ENCODE data around the gene SH3BP2. TPM values are rescaled to one million over a fixed set of nuclear protein-coding genes. Genes with fewer than 3 reads are reported as not detected.
A peak's percentile ranks its signal among the peaks of the same experiment; 100 is the strongest.

Gene SH3BP2
- total RNA-seq, 6 donors from 2014 or later: 59.1 to 358 (median 103) TPM

- peaks cover 0 to 22% (median 3%) of the 10 kb centered on the region in 4 donors for H3K36me3 ChIP-seq
- peak overlapping the region; percentile 2 to 88 (median 66) for H3K27ac ChIP-seq
- H3K4me1 ChIP-seq: peaks cover 60 to 73% (median 70%) of the 10 kb centered on the region in 4 donors
- no peaks in the 10 kb centered on the region for H3K27me3 ChIP-seq
- whole genome bisulfite sequencing, 2 donors: 68 to 72% methylated on average over 1 of the region's 1 CpG
- no peak for ATAC-seq (ENCODE audit: low FRiP score in 2 of 2)
- H3K4me3 ChIP-seq: no peak overlapping the region
- no peak for DNase-seq
- H3K9me3 ChIP-seq: no peaks in the 10 kb centered on the region
- TF ChIP-seq POLR2A (IDR thresholded peaks at IDR 0.05) (no peak), EP300 (IDR thresholded peaks at IDR 0.05) (no peak)
These were observed 80.4 kb downstream of the SH3BP2 start for GRCh38 chr4:2873329-2873728.

DNA sequence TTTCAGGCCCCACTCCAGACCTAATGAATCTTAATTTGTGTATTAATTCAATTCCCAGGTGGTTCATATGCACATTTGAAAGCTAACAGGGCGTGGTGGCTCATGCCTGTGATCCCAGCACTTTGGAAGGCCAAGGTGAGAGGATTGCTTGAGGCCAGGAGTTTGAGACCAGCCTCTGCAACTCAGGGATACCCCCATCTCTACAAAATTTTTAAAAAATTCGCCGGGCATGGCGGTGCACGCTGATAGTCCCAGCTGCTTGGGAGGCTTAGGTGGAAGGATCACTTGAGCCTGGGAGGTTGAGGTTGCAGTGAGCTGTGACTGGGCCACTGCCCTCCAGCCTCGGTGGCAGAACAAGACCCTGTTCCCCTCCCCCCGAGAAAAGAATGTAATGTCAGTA lies 82.0 kb downstream of the SH3BP2 start:
- Histone ChIP-seq H3K36me3 (peaks cover 2 to 33% (median 10%) of the 10 kb centered on the region in 4 donors), H3K27ac (peak overlapping the region in 2 of 4 donors; percentile 77 to 88), H3K27me3 (no peaks in the 10 kb centered on the region), H3K4me3 (no peak overlapping the region), H3K9me3 (no peaks in the 10 kb centered on the region), H3K4me1 (peaks cover 50 to 66% (median 55%) of the 10 kb centered on the region in 4 donors)
- no peak for DNase-seq
- 89 to 100% methylated on average over 1 to 7 of the region's 7 CpGs for WGBS, 2 donors
- TF ChIP-seq POLR2AphosphoS5 (IDR thresholded peaks at IDR 0.05) (no peak), EP300 (IDR thresholded peaks at IDR 0.05) (no peak), POLR2A (IDR thresholded peaks at IDR 0.05) (no peak)
- TF ChIP-seq, protein P1, sequence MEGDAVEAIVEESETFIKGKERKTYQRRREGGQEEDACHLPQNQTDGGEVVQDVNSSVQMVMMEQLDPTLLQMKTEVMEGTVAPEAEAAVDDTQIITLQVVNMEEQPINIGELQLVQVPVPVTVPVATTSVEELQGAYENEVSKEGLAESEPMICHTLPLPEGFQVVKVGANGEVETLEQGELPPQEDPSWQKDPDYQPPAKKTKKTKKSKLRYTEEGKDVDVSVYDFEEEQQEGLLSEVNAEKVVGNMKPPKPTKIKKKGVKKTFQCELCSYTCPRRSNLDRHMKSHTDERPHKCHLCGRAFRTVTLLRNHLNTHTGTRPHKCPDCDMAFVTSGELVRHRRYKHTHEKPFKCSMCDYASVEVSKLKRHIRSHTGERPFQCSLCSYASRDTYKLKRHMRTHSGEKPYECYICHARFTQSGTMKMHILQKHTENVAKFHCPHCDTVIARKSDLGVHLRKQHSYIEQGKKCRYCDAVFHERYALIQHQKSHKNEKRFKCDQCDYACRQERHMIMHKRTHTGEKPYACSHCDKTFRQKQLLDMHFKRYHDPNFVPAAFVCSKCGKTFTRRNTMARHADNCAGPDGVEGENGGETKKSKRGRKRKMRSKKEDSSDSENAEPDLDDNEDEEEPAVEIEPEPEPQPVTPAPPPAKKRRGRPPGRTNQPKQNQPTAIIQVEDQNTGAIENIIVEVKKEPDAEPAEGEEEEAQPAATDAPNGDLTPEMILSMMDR (IDR thresholded peaks at IDR 0.05): no peak
- no peak for ATAC-seq (ENCODE audit: low FRiP score in 2 of 2)

DNA sequence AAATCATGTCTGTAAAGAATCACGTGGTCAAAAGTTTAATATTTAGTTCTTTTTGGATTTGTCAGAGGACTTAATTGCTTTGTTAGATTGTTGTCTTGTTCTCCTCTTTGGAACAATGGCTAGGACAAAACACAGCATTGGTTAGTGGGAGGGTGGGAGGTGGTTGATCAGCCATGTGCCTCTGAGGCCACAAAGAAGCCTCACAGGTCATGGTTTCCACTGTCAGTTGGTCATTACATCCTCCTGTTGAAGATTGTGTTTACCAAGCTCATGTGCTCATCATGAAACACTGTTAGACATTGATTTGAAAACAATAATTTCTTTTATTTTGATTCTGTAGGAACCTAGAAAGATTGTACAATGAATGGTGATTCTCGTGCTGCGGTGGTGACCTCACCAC lies 82.7 kb downstream of the SH3BP2 start:
- H3K27ac ChIP-seq: peak overlapping the region in 1 of 4 donors; percentile 88
- H3K9me3 ChIP-seq: no peaks in the 10 kb centered on the region
- 83 to 92% methylated on average over 3 of the region's 3 CpGs for WGBS, 2 donors
- H3K4me3 ChIP-seq: no peak overlapping the region
- TF ChIP-seq POLR2A (IDR thresholded peaks at IDR 0.05) (no peak), EP300 (IDR thresholded peaks at IDR 0.05) (no peak), POLR2AphosphoS5 (IDR thresholded peaks at IDR 0.05) (no peak)
- TF ChIP-seq, protein P1 (IDR thresholded peaks at IDR 0.05): no peak
- peaks cover 45 to 59% (median 48%) of the 10 kb centered on the region in 4 donors for H3K4me1 ChIP-seq
- DNase-seq (no peak), ATAC-seq (ENCODE audit: low FRiP score in 2 of 2) (no peak)
- no peaks in the 10 kb centered on the region for H3K27me3 ChIP-seq
- peaks cover 5 to 37% (median 13%) of the 10 kb centered on the region in 4 donors for H3K36me3 ChIP-seq

GRCh38 chr4:2878346-2878745 lies 85.5 kb downstream of the SH3BP2 start:
- H3K27me3 ChIP-seq: no peaks in the 10 kb centered on the region
- no peak overlapping the region for H3K4me3 ChIP-seq
- no peak for DNase-seq
- ATAC-seq (ENCODE audit: low FRiP score in 2 of 2): no peak
- H3K4me1 ChIP-seq: peaks cover 22 to 33% (median 26%) of the 10 kb centered on the region in 4 donors
- TF ChIP-seq POLR2AphosphoS5 (IDR thresholded peaks at IDR 0.05) (no peak), EP300 (IDR thresholded peaks at IDR 0.05) (no peak)
- peak overlapping the region in 2 of 4 donors; percentile 52 to 53 for H3K27ac ChIP-seq
- peaks cover 11 to 55% (median 19%) of the 10 kb centered on the region in 4 donors for H3K36me3 ChIP-seq
- 80 to 84% methylated on average over 5 of the region's 5 CpGs for WGBS, 2 donors
- H3K9me3 ChIP-seq: no peaks in the 10 kb centered on the region

- peaks cover 11 to 62% (median 24%) of the 10 kb centered on the region in 4 donors for H3K36me3 ChIP-seq
- TF ChIP-seq, protein P1 (IDR thresholded peaks at IDR 0.05): no peak
- no peak for TF ChIP-seq POLR2AphosphoS5 (IDR thresholded peaks at IDR 0.05)
- TF ChIP-seq EP300 (IDR thresholded peaks at IDR 0.05): no peak
- no peak for TF ChIP-seq POLR2A (IDR thresholded peaks at IDR 0.05)
- no peak overlapping the region for H3K27ac ChIP-seq
These were observed 86.1 kb downstream of the SH3BP2 start for GRCh38 chr4:2879026-2879425.

GRCh38 chr4:2881431-2881830 lies 88.5 kb downstream of the SH3BP2 start:
- H3K9me3 ChIP-seq: no peaks in the 10 kb centered on the region
- H3K4me3 ChIP-seq: no peak overlapping the region
- peaks cover 0 to 16% (median 7%) of the 10 kb centered on the region in 4 donors for H3K4me1 ChIP-seq
- TF ChIP-seq, protein P1 (IDR thresholded peaks at IDR 0.05): no peak
- no peak for TF ChIP-seq POLR2AphosphoS5 (IDR thresholded peaks at IDR 0.05)
- no peak for TF ChIP-seq EP300 (IDR thresholded peaks at IDR 0.05)
- no peak for TF ChIP-seq POLR2A (IDR thresholded peaks at IDR 0.05)
- peaks cover 26 to 75% (median 47%) of the 10 kb centered on the region in 4 donors for H3K36me3 ChIP-seq
- DNase-seq (no peak), ATAC-seq (ENCODE audit: low FRiP score in 2 of 2) (no peak)
- WGBS, 2 donors: 80 to 82% methylated on average over 3 of the region's 3 CpGs
- no peaks in the 10 kb centered on the region for H3K27me3 ChIP-seq
- H3K27ac ChIP-seq: no peak overlapping the region

More at GRCh38 chr4:2879026-2879425, 86.1 kb downstream of the SH3BP2 start:
- DNase-seq (no peak), ATAC-seq (ENCODE audit: low FRiP score in 2 of 2) (no peak)
- Histone ChIP-seq H3K4me3 (no peak overlapping the region), H3K27me3 (no peaks in the 10 kb centered on the region), H3K4me1 (peaks cover 15 to 27% (median 20%) of the 10 kb centered on the region in 4 donors), H3K9me3 (no peaks in the 10 kb centered on the region)
- 85 to 86% methylated on average over 5 of the region's 5 CpGs for WGBS, 2 donors
